HCT116 (cell line): ENCODE data around the gene CFAP119. TPM values are rescaled to one million over a fixed set of nuclear protein-coding genes. Genes with fewer than 3 reads are reported as not detected.

Experiments used
- ATAC-seq: fragments of 200-7000 bp; cut with Tn5 transposase; 2 replicates; pipeline ENCODE4 v1.9.1; 2020; ENCODE audit warnings: mild to moderate bottlenecking, moderate library complexity
- BruUV-seq: library from RNA; stranded (reverse); fragments of 400-500 nt; replicated peaks from 2 replicates; lab custom pipeline; 2021; lab: Mats Ljungman, UMichigan
- CTCF ChIA-PET: fragments of 300-600 bp; sonication (Branson Sonifier 250); formaldehyde crosslinking; loops from one replicate; lab custom pipeline; 2021; ENCODE audit warnings: antibody characterized with exemption; lab: Charles Lee
- POLR2A ChIA-PET: fragments of 300-600, 350-600 bp; sonication (Branson Sonifier 250); formaldehyde crosslinking; loops from one replicate; lab custom pipeline; 2021; ENCODE audit warnings: antibody characterized with exemption; lab: Charles Lee
- RAD21 ChIA-PET, 2 experiments: fragments of 300-600 bp; sonication (Branson Sonifier 250); formaldehyde crosslinking; loops; one replicate each; lab custom pipeline; 2023; ENCODE audit warnings: low total read pairs in 2 of 2; ENCODE audit not compliant: uncharacterized antibody in 2 of 2, unreplicated experiment in 2 of 2, low non-redundant PET in 1 of 2; lab: Charles Lee
- DNase-seq: peaks from one replicate; pipeline ENCODE4 v3.0.0-alpha.2; 2010; ENCODE audit warnings: low read depth, low spot score
- H2AFZ ChIP-seq: fragments of 200-600 bp; shearing (Covaris generic), sonication (generic); 2 replicates; pipeline ENCODE4 v1.6.1; 2017; ENCODE audit warnings: low read depth, mixed run types, mixed read lengths, antibody characterized with exemption, low read length; ENCODE audit not compliant: poor library complexity, severe bottlenecking
- H3K27ac ChIP-seq: 2 replicates; pipeline ENCODE4 v1.5.1; 2012; ENCODE audit warnings: low read depth, low read length
- H3K27me3 ChIP-seq: fragments of 200-600 bp; sonication (generic); 2 replicates; pipeline ENCODE4 v1.6.1; 2016; ENCODE audit warnings: mixed run types, low read length, mixed read lengths; ENCODE audit not compliant: insufficient read depth
- H3K36me3 ChIP-seq, 2 experiments: fragments of 200-500 bp in 1 of 2; fragments of 200-600 bp in 1 of 2; sonication (Bioruptor generic) in 1 of 2; sonication (generic) in 1 of 2; 2 replicates each; pipeline versions ENCODE4 v1.5.1 to v1.6.1; 2014 to 2016; ENCODE audit warnings: low read length in 2 of 2, inconsistent platforms in 1 of 2, mixed read lengths in 1 of 2, mixed run types in 1 of 2; ENCODE audit not compliant: insufficient read depth in 2 of 2, control insufficient read depth in 1 of 2
- H3K4me1 ChIP-seq, 2 experiments: fragments of 200-600 bp in 1 of 2; sonication (generic) in 1 of 2; 2 replicates each; pipeline versions ENCODE4 v1.5.1 to v1.6.1; 2012 to 2017; ENCODE audit warnings: low read length in 2 of 2, inconsistent platforms in 1 of 2, mild to moderate bottlenecking in 1 of 2, mixed read lengths in 1 of 2, mixed run types in 1 of 2, moderate library complexity in 1 of 2; ENCODE audit not compliant: insufficient read depth in 2 of 2, control insufficient read depth in 1 of 2
- H3K4me2 ChIP-seq: fragments of 200-600 bp; sonication (generic); 2 replicates; pipeline ENCODE4 v1.6.1; 2017; ENCODE audit warnings: mixed run types, low read length, mixed read lengths
- H3K4me3 ChIP-seq, 2 experiments: fragments of 200-600 bp in 1 of 2; sonication (generic) in 1 of 2; replicated peaks in 1 of 2; 2 replicates each; pipeline ENCODE4 v1.5.1; 2011 to 2016; ENCODE audit warnings: low read length in 2 of 2, control low read depth in 1 of 2, low read depth in 1 of 2, mild to moderate bottlenecking in 1 of 2, mixed read lengths in 1 of 2, mixed run types in 1 of 2
- H3K79me2 ChIP-seq: fragments of 200-600 bp; sonication (generic); 2 replicates; pipeline ENCODE4 v1.6.1; 2017; ENCODE audit warnings: mild to moderate bottlenecking, mixed run types, low read length, moderate library complexity, mixed read lengths; ENCODE audit not compliant: insufficient read depth
- H3K9ac ChIP-seq: fragments of 200-600 bp; sonication (generic); 2 replicates; pipeline ENCODE4 v1.6.1; 2016; ENCODE audit warnings: low read length, mixed read lengths
- H3K9me2 ChIP-seq: fragments of 200-600 bp; sonication (generic), shearing (Covaris generic); 2 replicates; pipeline ENCODE4 v1.6.1; 2017; ENCODE audit warnings: mixed run types, mild to moderate bottlenecking, moderate library complexity; ENCODE audit not compliant: insufficient read depth
- H3K9me3 ChIP-seq, 2 experiments: fragments of 200-500 bp in 1 of 2; fragments of 200-600 bp in 1 of 2; sonication (Bioruptor generic) in 1 of 2; sonication (generic) in 1 of 2; 2 replicates each; pipeline ENCODE4 v1.6.1; 2014 to 2017; ENCODE audit warnings: low read length in 2 of 2, mixed read lengths in 2 of 2, inconsistent platforms in 1 of 2, low read depth in 1 of 2, mild to moderate bottlenecking in 1 of 2, mixed run types in 1 of 2, moderate library complexity in 1 of 2; ENCODE audit not compliant: control insufficient read depth in 1 of 2, insufficient read depth in 1 of 2
- H4K20me1 ChIP-seq: fragments of 200-600 bp; sonication (generic), shearing (Covaris generic); 2 replicates; pipeline ENCODE4 v1.6.1; 2017; ENCODE audit warnings: mixed run types, mild to moderate bottlenecking, moderate library complexity; ENCODE audit not compliant: insufficient read depth
- ATF3 ChIP-seq: IDR thresholded peaks from 2 replicates; pipeline ENCODE4 v1.6.1; 2012
- CBX3 ChIP-seq: IDR thresholded peaks from 2 replicates; pipeline ENCODE4 v1.6.1; 2012; ENCODE audit warnings: low read depth
- CEBPB ChIP-seq: IDR thresholded peaks from 2 replicates; pipeline ENCODE4 v1.6.1; 2012; ENCODE audit warnings: low read depth
- CTCF ChIP-seq, 3 experiments: fragments of 200-600 bp in 1 of 3; sonication (generic) in 1 of 3; IDR thresholded peaks in 2 of 3; conservative IDR thresholded peaks in 1 of 3; 2 replicates each; pipeline ENCODE4 v1.5.1; 2012 to 2017; ENCODE audit warnings: low read depth in 2 of 3, low read length in 2 of 3, antibody characterized with exemption in 1 of 3, borderline replicate concordance in 1 of 3, control low read depth in 1 of 3, mild to moderate bottlenecking in 1 of 3, mixed read lengths in 1 of 3, mixed run types in 1 of 3, moderate library complexity in 1 of 3; ENCODE audit not compliant: insufficient read depth in 1 of 3
- EGR1 ChIP-seq: IDR thresholded peaks from 2 replicates; pipeline ENCODE4 v1.6.1; 2012; ENCODE audit warnings: low read depth
- ELF1 ChIP-seq: IDR thresholded peaks from 2 replicates; pipeline ENCODE4 v1.6.1; 2012; ENCODE audit warnings: low read depth, borderline replicate concordance
- EZH2 ChIP-seq: fragments of 200-600 bp; sonication (generic); IDR thresholded peaks from 2 replicates; pipeline ENCODE4 v1.6.1; 2017; ENCODE audit warnings: antibody characterized with exemption, mixed run types
- JUND ChIP-seq: IDR thresholded peaks from 2 replicates; pipeline ENCODE4 v1.6.1; 2012
- MAX ChIP-seq: IDR thresholded peaks from 2 replicates; pipeline ENCODE4 v1.6.1; 2012
- POLR2A ChIP-seq: IDR thresholded peaks from 2 replicates; pipeline ENCODE4 v1.7.0; 2011; ENCODE audit warnings: borderline replicate concordance; ENCODE audit not compliant: insufficient read depth, insufficient read length; ENCODE audit errors: extremely low read depth
- POLR2AphosphoS5 ChIP-seq: IDR thresholded peaks from 2 replicates; pipeline ENCODE4 v1.6.1; 2011; ENCODE audit warnings: mild to moderate bottlenecking, low read depth, low read length, moderate library complexity
- RAD21 ChIP-seq: IDR thresholded peaks from 2 replicates; pipeline ENCODE4 v1.6.1; 2012; ENCODE audit warnings: low read depth, mild to moderate bottlenecking
- REST ChIP-seq: IDR thresholded peaks from 2 replicates; pipeline ENCODE4 v1.6.1; 2012; ENCODE audit warnings: low read depth
- SIN3A ChIP-seq: IDR thresholded peaks from 2 replicates; pipeline ENCODE4 v1.6.1; 2012; ENCODE audit warnings: low read depth
- SRF ChIP-seq: IDR thresholded peaks from 2 replicates; pipeline ENCODE4 v1.6.1; 2012; ENCODE audit warnings: low read depth
- YY1 ChIP-seq: IDR thresholded peaks from 2 replicates; pipeline ENCODE4 v1.6.1; 2011; ENCODE audit warnings: low read length, low read depth, moderate library complexity, mild to moderate bottlenecking; ENCODE audit not compliant: insufficient replicate concordance; ENCODE audit errors: extremely low read depth
- intact Hi-C: fragments of 100-400 bp; cut with micrococcal nuclease; formaldehyde crosslinking; loops from 2 replicates; pipeline ENCODE4 v1.10.0; 2022
- total RNA-seq: library from RNA; stranded (reverse); gene quantifications from one replicate; pipeline ENCODE4 v1.2.1, GENCODE V29; 2021; ENCODE audit not compliant: unreplicated experiment

The CFAP119 gene
- total RNA-seq, 1 experiment from 2014 or later = 12.6 TPM

- peaks cover 6 to 13% of the 10 kb centered on the region in 2 experiments; a peak in 2 of 4 replicates for H3K4me1 ChIP-seq
- intact Hi-C loops = no loop called here
Measured at GRCh38 chr16:30766206-30766932, 4.5 kb upstream of the CFAP119 start.

More at GRCh38 chr16:30766206-30766932, 4.5 kb upstream of the CFAP119 start:
- BruUV-seq = no TSS peak
- no peak overlapping the region for H2AFZ ChIP-seq
- H3K4me2 ChIP-seq = no peak overlapping the region
- H3K36me3 ChIP-seq = peaks cover 55 to 60% of the 10 kb centered on the region in 2 experiments
- no peak overlapping the region for H3K9ac ChIP-seq
- ChIA-PET POLR2A (no interaction called here), RAD21 (no interaction called here), CTCF (no interaction called here)
- H3K79me2 ChIP-seq = peaks cover 34% of the 10 kb centered on the region
- H3K4me3 ChIP-seq = no peak overlapping the region
- H4K20me1 ChIP-seq = no peaks in the 10 kb centered on the region
- no peak for TF ChIP-seq YY1
- no peak for TF ChIP-seq CTCF (IDR thresholded peaks at IDR 0.05 in 2 of 3, conservative IDR thresholded peaks at IDR 0.05 in 1 of 3; ENCODE audit: borderline replicate concordance in 1 of 3, insufficient read depth in 1 of 3, low read depth in 2 of 3, low read length in 2 of 3)
- no peak for TF ChIP-seq ATF3
- TF ChIP-seq RAD21 = no peak
- TF ChIP-seq EGR1 = no peak
- TF ChIP-seq SIN3A = no peak
- TF ChIP-seq REST = no peak
- no peak for TF ChIP-seq CEBPB
- no peak for TF ChIP-seq JUND
- TF ChIP-seq ELF1 = no peak
- TF ChIP-seq MAX = no peak
- TF ChIP-seq EZH2 = no peak
- no peak for TF ChIP-seq POLR2AphosphoS5
- TF ChIP-seq CBX3 = no peak
- TF ChIP-seq POLR2A = no peak
- no peak for TF ChIP-seq SRF
- no peak overlapping the region for H3K27ac ChIP-seq
- no peaks in the 10 kb centered on the region for H3K27me3 ChIP-seq
- H3K9me3 ChIP-seq = no peaks in the 10 kb centered on the region
- ATAC-seq (no peak), DNase-seq (no peak)
- H3K9me2 ChIP-seq = no peaks in the 10 kb centered on the region
